Measurements from ENCODE around the gene BHLHA15.

The BHLHA15 gene

GRCh38 chr7:98241674-98242241, 30.5 kb downstream of the BHLHA15 start (continued):
- TF ChIP-seq SETDB1 (IDR thresholded peaks at IDR 0.05; ENCODE audit: insufficient read length, low read length): no peak

GRCh38 chr7:98242342-98242741, 31.1 kb downstream of the BHLHA15 start:
- POLR2A ChIA-PET: interaction anchor here (0.6 kb wide), 1 partner anchor 169 kb away, joined by 5 read pairs; no protein-coding TSS in a partner anchor
- Histone ChIP-seq H3K36me3 (ENCODE audit: control insufficient read depth in 2 of 2, insufficient read depth in 1 of 2, low read length in 2 of 2) (peaks cover 0 to 9% of the 10 kb centered on the region in 2 experiments; a peak in 2 of 3 replicates), H3K4me1 (ENCODE audit: control insufficient read depth, insufficient read depth, low read length) (no peaks in the 10 kb centered on the region), H3K4me3 (ENCODE audit: low read depth, low read length) (no peak overlapping the region), H3K9me3 (ENCODE audit: control insufficient read depth, insufficient read depth, low read depth, low read length) (no peaks in the 10 kb centered on the region), H3K27ac (ENCODE audit: extremely low read depth, low read depth, low read length) (no peak overlapping the region)
- CTCF ChIA-PET: interaction anchor here (0.6 kb wide), 1 partner anchor 10 kb away, joined by 3 read pairs; no protein-coding TSS in a partner anchor
- peak; percentile 85 for TF ChIP-seq KLF1 (tag by site-specific recombination; IDR thresholded peaks at IDR 0.05)
- TF ChIP-seq ZFHX2 (tag by site-specific recombination; conservative IDR thresholded peaks at IDR 0.05): peak; percentile 59
- no peak for TF ChIP-seq ZNF16 (tag by site-specific recombination; IDR thresholded peaks at IDR 0.05; ENCODE audit: low read depth)
- TF ChIP-seq EGR2 (tag by site-specific recombination; IDR thresholded peaks at IDR 0.05; ENCODE audit: low read depth): peak; percentile 89
- TF ChIP-seq ZNF366 (tag by site-specific recombination; conservative IDR thresholded peaks at IDR 0.05): peak; percentile 30; the same call in 1 of the 2 replicates

- H3K4me3 ChIP-seq (ENCODE audit: low read depth, low read length): no peak overlapping the region
- ChIA-PET POLR2A (no interaction called here), CTCF (no interaction called here)
- no peaks in the 10 kb centered on the region for H3K4me1 ChIP-seq (ENCODE audit: control insufficient read depth, insufficient read depth, low read length)
- H3K9me3 ChIP-seq (ENCODE audit: control insufficient read depth, insufficient read depth, low read depth, low read length): no peaks in the 10 kb centered on the region
- H3K36me3 ChIP-seq (ENCODE audit: control insufficient read depth in 2 of 2, insufficient read depth in 1 of 2, low read length in 2 of 2): peaks cover 0 to 9% of the 10 kb centered on the region in 2 experiments; a peak in 2 of 3 replicates
- TF ChIP-seq ZNF518A (tag by site-specific recombination; conservative IDR thresholded peaks at IDR 0.05; ENCODE audit: low read depth) (no peak), GLI4 (tag by site-specific recombination; IDR thresholded peaks at IDR 0.05) (no peak), KLF1 (tag by site-specific recombination; IDR thresholded peaks at IDR 0.05) (peak; percentile 79), ZFHX2 (tag by site-specific recombination; conservative IDR thresholded peaks at IDR 0.05) (peak; percentile 88), EGR2 (tag by site-specific recombination; IDR thresholded peaks at IDR 0.05; ENCODE audit: low read depth) (peak; percentile 88)
- no peak overlapping the region for H3K27ac ChIP-seq (ENCODE audit: extremely low read depth, low read depth, low read length)
Measured at GRCh38 chr7:98242934-98243333, 31.7 kb downstream of the BHLHA15 start.

- ChIA-PET POLR2A (no interaction called here), CTCF (interaction anchor here (0.7 to 0.8 kb wide), 2 partner anchors 10 to 223 kb away, joined by 3 read pairs; no protein-coding TSS in a partner anchor)
- peaks cover 3 to 4% of the 10 kb centered on the region in 2 experiments; a peak in 2 of 3 replicates for H3K36me3 ChIP-seq (ENCODE audit: control insufficient read depth in 2 of 2, insufficient read depth in 1 of 2, low read length in 2 of 2)
- no peak overlapping the region for H3K27ac ChIP-seq (ENCODE audit: extremely low read depth, low read depth, low read length)
- no peaks in the 10 kb centered on the region for H3K9me3 ChIP-seq (ENCODE audit: control insufficient read depth, insufficient read depth, low read depth, low read length)
- TF ChIP-seq ZNF837 (tag by site-specific recombination; IDR thresholded peaks at IDR 0.05): no peak
- TF ChIP-seq ZNF654 (tag by site-specific recombination; IDR thresholded peaks at IDR 0.05; ENCODE audit: low read depth): no peak
- TF ChIP-seq ZNF544 (tag by site-specific recombination; IDR thresholded peaks at IDR 0.05): no peak
- no peak for TF ChIP-seq ZNF449 (tag by site-specific recombination; IDR thresholded peaks at IDR 0.05)
- TF ChIP-seq ZNF76 (tag by site-specific recombination; IDR thresholded peaks at IDR 0.05; ENCODE audit: borderline replicate concordance, low read depth): no peak
- TF ChIP-seq ZNF426 (tag by site-specific recombination; IDR thresholded peaks at IDR 0.05): no peak
- no peak for TF ChIP-seq HIC1 (tag by site-specific recombination; IDR thresholded peaks at IDR 0.05)
- TF ChIP-seq ZNF677 (tag by site-specific recombination; IDR thresholded peaks at IDR 0.05): no peak
- no peak for TF ChIP-seq ZNF473 (tag by site-specific recombination; IDR thresholded peaks at IDR 0.05)
- no peak overlapping the region for H3K4me3 ChIP-seq (ENCODE audit: low read depth, low read length)
- no peaks in the 10 kb centered on the region for H3K4me1 ChIP-seq (ENCODE audit: control insufficient read depth, insufficient read depth, low read length)
Measured at GRCh38 chr7:98244871-98245270, 33.6 kb downstream of the BHLHA15 start.

All from HEK293 (cell line).